Hematopoietic multipotent progenitor cell treated with erythropoietin and hydrocortisone succinate and interleukin-3 and kit ligand, for 4 days (in vitro differentiated cells): ENCODE data around the gene LRCH4.
"Not testable (repeated sequence)": the region's sequence is repeated elsewhere in the genome, so short reads cannot be mapped to it uniquely, and the experiment has no call there.

Experiments
- DNase-seq: peaks from one replicate; pipeline ENCODE4 v3.0.0-alpha.2; 2015

Gene LRCH4

DNA sequence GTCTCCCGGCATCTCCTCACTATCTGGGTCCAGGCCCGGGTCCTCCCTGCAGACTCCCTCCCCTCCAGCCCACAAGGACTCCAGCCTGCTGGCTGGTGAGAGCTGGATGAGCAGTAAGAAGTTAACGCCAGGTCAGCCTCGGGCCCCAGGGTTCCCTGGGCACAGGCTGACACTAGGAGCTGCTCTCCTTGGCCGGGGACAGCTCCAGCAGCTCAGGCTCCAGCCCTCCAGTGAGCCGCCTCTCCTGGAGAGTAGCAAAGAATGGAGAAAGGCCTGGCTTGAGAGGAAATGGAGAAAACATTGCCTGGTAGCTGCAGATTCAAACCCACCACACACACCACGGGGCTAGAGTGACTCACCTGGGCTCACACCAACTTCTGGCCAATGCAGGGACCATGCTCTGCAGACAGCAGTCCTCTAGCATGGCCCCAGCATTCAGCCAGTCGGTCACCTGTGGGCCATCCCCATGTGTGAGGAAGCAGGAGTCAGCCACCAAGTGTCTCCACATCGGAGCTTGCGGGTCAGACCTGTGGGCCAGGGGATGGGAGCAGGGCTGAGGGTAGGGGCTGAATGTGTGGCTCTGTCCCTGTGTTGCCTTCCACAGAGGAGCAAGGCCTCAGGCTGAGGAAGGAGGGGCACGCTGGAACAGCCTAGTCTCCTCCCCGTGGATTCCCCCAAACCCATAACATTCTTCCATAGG is 18.7 kb downstream of the LRCH4 start:
- no peak for DNase-seq

DNA sequence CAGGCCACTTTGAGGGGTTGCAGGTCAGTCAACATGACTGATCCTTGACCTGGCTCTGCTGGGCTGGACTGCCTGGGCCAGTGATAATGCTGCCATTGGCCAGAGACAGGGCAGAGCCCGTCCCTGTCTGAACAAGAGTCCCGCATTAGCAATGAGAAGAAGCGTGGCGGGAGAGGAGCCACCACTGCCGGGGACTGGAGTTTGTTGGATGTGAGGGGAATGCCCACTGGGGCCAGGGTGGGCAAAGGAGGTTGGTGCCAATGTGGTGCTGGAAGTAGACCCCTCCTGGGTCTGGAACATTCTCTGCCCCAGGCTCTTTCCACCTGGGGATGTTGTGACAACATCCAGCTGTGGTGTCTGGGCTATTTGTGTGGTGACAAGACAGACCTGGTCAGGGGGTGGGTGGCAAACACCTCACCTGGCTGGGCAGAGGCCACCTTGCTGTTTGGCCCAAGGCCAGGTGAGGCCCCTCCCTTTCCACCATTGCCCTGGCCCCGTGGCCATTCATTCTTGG is 19.9 kb downstream of the LRCH4 start:
- no peak for DNase-seq

DNA sequence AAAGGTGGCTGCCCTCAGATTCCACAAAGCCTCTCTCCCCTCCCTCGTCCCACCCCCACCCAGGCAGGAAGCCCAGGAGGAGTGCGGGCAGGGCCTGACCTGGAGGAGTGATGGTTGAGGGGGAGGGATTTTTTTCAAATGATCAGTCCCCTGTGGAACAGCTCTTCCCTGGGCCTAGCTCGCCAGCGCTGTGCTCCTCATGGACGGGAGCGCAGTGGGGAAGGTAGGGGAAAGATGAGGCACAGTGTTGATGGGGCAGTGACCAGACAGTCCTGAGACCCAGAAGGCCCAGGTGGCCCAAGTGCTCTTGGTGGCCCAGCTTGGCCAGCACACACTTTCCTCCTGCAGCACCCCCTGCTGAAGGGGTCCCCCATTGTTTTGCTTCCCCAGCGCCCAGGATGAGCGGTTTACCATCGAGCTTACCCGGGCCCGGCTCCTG is 20.8 kb downstream of the LRCH4 start:
- no peak for DNase-seq

DNA sequence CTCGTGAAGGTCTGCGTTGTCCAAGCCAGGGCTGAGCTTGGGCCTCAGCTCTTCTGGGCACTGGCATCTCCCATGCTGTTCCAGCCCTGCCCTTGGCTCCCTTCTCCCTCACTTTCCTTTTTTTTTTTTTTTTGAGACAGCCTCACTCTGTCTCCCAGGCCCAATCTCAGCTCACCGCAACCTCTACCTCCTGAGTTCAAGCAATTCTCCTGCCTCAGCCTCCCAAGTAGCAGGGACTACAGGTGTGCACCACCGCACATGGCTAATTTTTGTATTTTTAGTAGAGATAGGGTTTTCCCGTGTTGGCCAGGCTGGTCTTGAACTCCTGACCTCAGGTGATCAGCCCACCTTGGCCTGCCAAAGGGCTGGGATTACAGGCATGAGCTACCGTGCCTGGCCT is 21.5 kb downstream of the LRCH4 start:
- DNase-seq, result not testable (repeated sequence)

DNA sequence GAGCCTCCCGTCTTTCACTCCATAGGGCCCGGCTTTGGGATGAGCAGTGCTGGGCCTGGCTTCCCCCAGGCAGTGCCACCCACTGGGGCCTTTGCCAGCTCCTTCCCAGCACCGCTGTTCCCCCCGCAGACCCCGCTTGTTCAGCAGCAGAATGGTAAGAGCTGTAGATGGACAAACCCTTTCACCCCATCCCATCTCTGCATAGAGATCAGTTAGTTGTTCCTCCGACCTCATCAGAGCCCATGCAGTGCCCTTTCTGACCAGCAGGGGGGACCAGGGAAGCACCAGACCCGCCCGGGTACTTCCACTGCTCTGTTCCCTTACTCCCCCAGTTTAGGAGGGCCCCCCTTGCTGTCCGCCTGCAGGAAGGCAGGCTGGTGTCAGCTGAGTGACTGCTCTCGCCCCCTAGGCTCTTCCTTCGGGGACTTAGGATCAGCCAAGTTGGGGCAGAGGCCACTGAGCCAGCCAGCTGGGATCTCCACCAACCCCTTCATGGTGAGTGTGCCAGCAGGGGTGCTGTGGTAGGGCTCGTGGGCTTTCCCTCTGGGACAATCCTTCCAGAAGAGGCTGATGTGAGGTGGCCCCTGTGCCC is 22.0 kb downstream of the LRCH4 start:
- DNase-seq, result peak; percentile 91

DNA sequence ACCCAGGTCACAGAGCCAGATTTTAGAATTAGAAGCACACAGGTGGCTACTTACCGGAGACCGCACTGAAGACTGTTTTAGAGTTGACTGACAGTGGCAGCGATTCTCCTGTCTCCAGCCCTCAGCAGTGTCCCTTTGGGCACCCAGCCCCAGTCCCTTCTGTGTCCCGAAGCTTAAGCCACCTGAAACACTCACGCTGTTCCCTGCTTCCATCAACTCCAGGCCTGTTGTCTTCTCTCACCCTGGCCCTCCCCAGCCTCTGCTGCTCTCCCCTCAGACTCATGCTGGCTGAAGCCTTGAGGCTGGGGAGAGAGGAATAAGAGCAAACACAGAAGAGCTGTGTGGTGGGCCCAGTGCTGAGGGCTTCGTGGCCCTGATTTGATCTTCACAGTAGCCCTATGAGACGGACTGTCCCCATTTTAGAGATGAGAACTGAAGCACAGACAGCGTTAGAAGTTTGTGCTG is 22.8 kb downstream of the LRCH4 start:
- no peak for DNase-seq

DNA sequence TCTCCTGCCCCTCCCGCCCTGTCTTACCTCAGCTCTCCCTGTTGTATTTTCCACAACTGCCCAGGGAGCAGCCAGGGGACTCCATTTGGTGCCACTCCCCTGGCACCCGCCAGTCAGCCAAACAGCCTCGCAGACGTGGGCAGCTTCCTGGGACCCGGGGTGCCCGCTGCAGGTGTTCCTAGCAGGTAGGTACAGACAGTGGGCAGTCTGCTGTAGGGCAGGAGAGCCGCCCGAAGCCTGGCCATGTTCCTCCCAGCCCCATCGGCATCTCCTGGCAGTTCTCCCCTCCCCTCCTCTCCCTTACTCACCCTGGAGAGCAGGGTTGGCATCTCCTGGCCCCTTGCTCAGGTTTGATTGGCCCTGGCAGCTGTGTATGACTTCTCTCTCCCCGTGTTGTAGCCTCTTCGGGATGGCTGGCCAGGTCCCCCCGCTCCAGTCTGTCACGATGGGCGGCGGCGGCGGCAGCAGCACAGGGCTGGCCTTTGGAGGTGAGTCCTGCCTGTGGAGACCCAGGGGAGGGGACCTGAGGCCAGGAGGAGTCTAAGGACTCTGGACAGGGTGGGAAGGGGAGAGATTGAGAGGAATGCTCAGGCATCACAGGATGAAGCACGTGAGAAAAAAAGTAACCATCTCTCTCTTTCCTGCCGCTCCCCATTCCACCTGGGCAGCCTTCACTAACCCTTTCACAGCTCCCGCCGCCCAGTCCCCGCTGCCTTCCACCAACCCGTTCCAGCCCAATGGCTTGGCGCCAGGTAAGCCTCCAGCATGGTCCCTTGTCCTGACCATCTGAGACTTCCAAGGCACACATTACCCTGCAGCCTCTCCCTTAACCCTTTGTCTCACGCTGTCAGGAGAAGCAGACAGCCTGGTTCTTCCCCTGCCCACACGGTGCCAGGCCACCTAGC is 23.5 kb downstream of the LRCH4 start:
- DNase-seq, result no peak

DNA sequence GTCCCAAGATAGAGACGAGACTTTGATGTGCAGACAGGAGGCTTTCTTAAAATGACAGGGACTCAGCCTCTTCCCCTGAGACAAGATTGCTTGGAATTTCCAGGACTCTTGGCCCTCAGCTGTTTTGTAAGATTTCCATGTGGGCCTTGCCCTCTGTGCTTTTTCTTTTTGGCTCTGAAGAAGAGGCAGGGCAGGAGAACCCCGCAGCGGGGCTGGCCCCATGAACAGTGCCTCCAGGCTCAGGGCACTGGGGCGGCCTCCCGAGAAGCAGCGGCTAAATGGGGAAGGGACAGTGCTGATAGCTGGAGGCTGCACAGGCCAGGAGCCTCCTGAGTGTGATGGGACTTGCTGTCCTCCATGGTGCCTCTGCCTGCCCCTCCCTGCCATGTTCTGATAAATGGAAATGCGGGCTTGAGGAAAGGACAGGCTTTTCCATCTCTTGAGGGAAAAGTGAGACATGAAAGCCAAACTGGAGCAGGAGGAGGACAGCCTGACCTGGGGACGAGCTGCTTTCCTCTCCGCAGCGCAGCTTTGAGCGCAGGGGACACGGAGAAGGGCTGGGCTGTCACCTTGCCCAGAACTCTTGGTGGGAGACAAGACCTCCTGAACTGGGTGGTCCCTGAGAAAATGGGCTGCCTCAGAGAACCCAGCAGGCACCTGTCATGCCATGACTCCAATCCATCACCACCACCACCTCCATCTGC is 24.3 kb downstream of the LRCH4 start:
- DNase-seq, result no peak

DNA sequence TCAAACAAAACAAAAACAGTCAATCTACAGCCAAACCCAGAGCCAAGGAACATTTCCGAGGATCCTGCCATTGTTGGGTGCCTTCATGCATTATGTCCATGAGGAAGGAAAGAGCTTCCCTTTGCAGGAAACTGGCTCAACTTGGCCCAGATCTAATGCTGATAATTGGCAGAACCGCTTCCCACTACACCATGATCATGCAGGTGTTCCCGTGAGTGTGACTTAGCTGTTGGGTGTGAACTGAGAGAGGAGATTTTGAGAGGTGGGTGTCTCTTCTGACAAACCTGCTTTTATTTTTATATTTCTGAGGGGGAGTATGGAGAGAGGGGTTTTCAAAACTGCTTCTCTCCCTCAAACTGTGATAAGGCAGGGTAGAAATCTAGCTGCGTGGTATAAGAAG is 26.8 kb downstream of the LRCH4 start:
- DNase-seq, result no peak

DNA sequence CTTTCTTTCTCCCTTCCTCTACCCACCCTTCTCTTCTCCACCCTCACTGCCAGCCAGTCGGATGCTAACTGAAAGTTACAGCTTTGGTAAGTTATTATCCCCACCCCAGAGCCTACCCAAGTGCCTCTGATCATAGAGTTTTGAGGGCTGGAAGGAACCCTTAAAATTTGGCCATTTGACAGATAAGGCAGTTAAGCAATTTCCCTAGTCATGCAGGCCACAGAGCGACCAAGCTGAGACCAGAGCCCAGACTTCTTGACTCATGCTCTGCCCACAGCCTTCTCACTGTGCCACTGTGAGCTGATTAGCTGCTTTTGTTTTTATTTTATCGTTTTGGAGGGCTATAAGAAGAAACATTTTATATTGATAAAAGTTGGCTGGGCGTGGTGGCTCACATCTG is 29.4 kb downstream of the LRCH4 start:
- DNase-seq, result peak; percentile 97

DNA sequence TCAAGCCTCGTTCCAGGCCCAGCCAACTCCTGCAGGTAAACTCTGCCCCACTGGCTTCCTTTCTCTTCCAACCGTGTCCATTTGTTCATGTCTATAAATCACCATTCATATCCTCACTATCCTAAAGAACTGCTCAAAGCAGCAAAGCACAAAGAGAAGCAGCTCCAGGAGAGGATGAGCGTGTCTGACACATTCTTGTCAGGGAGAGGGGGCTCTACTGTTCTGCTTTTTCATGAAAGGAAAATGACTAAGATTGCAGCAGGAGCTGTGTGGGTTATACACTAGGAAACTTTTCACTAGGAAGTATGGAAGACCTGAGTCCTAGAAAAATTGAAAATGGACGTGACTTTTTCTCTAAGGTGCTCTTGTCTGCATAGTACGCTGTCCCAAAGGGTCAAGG is 30.2 kb downstream of the LRCH4 start:
- DNase-seq, result no peak

DNA sequence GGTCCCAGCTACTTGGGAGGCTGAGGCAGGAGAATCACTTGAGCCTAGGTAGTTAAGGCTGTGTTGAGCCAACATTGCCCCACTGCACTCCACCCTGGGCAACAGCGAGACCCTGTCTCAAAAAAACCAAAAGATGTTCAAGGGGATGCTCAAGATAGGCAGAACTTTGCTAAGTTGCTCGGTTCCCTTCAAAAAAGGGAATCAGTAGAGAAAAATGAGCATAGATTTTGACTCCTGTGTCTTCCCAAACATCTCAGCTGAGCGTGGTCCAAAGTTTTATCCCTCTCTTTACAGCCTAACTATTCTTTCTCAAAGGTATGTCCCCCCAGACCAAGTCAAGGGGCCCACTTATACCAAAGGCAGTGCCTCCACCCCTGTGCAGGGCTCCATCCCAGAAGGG is 32.9 kb downstream of the LRCH4 start:
- DNase-seq, result no peak

DNA sequence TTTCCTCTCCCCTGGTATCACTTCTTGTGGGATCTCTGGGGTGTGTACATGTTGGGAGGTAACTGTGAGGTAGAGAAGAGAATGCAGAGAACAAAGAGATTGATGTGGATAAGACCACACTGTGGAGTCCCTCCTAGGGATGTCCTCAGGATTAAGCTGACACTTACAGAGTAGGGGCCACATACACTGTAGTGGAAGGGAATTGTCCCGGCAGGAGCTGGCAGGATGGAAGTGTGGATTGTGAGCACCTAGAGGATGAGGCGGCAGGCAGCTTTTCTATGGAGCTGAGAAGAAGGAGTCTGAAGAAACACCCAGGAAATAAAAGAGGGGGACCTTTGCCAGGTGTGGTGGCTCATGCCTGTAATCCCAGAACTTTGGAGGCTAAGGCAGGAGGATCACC is 33.4 kb downstream of the LRCH4 start:
- DNase-seq, result no peak

DNA sequence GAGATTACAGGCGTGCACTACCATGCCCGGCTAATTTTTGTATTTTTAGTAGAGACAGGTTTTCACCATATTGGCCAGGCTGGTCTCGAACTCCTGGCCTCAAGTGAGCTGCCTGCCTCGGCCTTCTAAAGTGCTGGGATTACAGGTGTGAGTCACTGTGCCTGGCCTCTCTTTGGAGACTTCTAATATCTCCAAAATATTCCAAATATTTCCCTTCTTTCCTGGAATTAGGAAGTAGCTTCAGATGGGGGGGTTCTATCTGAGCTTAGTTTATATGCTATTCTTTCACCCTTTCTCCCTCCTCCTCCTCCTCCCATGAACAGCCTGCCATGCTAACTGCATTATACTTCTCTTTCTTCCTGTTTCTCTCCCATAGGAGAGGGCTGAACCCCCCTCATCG is 37.5 kb downstream of the LRCH4 start:
- DNase-seq, result not testable (repeated sequence)

DNA sequence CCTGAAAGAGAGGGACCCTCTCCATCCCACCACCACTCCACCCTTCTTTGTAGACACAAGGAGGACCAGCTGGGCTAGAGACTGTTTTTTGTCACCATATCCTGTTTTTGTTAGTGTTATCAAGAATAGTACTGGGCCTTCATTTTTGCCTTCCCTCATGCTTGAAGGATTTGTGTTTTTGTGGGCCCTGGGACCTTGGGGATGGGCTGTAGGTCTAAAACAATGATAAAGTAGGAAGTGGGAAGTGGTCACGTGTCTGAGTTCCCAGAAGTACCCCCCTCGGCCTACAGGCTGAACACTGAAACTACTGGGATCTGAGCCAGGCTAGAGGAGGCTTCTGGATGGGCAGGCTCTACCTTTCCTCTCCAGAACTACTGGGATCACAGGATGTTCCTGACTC is 38.1 kb downstream of the LRCH4 start:
- DNase-seq, result peak; percentile 56

DNA sequence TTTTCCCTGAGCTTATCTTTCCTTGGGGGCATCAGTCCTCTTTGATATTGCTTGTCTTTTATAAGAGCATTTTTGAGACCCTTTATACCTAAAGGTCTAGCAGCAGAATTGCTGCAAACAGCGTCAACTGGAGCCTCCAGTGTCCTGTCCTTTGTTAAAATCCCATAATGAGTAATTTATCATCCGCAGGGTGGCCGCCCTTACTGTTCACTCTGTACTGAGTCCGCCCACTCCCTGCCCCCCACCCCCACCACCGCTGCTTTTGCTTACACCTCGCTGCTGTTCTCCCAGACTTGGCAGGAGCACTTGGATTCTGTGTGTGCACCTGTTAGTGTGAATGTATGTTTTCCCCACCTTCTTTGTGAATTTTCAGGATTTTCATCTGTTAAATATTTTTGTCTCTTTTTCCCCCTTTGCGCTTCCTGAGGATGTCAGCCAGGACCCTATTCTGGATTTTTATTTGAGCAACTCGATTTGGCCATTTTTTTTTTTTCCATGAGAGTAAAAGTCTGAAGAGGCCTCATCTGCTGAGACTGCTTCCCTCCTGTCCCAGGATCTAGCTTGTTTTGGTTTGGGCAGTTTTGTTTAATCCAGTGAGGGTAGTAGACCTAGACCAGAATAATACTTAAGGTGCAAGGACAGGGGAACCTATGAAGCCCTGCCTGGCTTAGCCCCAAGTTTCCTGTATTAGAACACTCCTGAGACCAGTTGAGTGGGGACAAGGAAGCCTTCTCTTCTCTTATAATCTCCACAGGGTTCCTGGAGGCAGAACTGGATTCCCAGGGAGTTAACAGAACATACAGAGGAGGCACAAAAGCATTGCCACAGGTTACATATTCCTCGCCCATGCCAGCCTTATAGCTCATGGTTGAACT is 38.8 kb downstream of the LRCH4 start:
- DNase-seq, result no peak

DNA sequence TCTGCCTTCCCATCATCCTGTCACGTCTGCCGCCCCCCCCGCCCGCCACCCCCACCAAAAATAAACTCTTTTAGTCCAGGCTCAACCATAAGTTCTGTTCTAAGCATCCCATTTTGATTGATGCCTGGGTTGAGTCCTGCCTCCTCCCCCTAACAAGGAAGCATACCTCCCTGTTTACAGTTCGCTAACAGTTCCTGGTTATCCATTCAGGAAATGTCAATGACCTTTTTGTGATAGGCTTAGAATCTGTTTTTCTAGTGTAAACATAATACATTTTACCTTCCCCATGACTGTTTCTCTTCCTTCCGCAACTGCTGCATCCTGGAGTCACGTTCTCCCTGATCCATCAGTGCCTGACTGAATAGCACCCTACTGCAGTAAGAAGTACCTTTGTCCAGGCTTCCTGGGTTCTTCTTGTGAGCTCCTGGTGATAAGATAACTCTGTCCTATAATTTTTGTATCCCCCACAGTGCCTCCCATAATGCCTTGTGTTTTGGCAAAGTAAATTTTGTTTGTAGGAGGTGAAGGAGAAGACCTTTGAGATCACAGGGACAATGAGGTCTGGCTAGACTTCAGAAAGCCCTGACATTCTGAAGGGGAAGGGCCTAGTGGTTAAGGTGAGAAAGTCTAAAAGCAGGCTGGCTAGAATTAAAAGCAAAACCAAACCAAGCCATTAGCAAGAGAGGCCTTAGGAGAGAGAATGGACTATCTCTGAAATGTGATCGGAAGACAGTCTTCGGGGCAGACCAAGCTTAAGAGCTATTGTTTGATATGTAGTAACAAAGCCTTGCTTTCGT is 39.6 kb downstream of the LRCH4 start:
- no peak for DNase-seq

DNA sequence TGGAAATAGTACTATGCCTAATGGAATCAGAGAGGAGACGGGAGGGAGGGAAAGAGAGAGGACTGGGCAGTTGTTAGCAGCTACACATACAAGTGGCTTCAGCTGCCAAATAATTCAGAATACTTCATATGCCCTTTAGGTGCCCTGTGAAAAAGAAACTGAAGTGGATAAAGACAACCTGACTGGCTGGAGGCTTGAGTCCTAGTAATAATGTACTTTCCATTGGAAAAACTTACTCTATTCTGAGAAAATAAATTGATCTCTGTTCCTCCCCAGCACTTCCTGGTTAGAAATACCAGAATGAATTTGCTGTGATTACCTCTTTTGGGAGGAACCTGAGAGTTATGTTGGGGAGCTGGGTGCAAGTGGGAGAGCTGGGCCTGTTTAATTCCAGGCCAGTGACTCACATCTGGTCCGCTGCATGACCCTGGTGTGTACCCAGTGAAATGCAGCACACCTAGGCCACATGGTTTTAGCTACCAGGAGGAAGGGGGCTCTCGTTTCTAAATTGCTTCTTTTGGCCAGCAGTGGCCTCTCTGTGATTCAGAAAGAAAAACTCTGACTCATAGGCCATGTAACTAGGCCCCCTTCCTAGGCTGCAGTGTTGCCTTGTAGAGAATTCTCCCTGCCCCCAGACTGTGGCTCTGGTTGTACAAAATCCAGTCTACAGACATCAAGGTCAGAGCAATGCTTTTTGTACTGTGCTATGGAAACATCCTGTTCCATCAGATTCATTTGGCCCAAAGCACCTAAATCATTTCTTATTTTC is 40.4 kb downstream of the LRCH4 start:
- DNase-seq, result no peak

DNA sequence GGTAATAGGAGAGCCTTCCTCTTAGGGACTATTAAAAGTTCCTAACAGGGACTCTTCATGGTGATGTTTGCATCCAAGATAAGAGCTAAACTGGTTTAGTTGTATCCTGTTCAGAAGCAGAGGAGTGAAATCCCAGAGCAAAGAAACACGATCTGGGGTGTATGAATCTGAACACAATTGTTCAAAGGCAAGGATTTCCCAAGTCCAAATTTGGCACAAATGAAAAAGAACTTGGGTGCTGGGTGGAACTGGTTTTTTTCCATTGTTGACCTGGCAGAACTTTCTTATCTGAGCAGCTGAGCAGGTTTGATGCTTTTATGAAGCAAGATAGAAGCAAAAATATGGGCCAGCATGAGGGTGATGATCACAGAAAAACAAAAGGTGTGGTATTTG is 41.0 kb downstream of the LRCH4 start:
- no peak for DNase-seq

DNA sequence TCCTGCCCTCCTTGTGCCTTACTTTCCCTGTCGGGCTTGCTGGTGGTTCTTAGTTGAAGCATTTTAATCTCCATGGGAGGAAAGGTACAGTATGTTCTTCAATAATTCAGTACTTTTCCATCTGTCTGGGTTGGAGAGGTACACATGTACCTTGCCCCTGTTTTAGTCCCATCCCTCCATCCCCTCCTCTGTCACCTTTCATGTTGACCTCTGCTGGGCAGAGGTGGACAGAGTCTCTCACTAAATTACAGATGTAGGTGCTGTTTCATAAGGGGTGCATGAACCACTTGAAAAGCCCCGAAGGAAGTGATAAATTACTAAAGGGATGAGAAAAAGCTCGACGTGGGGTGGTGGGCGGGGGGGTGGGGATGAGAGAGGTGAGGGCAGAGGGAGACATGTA is 41.5 kb downstream of the LRCH4 start:
- no peak for DNase-seq
